HK-2 (cell line): ENCODE data around the gene NALCN.

Experiments
- DNase-seq: peaks from one replicate; pipeline ENCODE4 v3.0.0-alpha.2; 2018; ENCODE audit not compliant: unreplicated experiment

NALCN gene

GRCh38 chr13:101291206-101291605 is 125.1 kb downstream of the NALCN start:
- DNase-seq: no peak

- no peak for DNase-seq
Observed at GRCh38 chr13:101289764-101290163, 126.5 kb downstream of the NALCN start.

- no peak for DNase-seq
Observed at GRCh38 chr13:101283782-101284181, 132.5 kb downstream of the NALCN start.

- no peak for DNase-seq
Observed at GRCh38 chr13:101272886-101273285, 143.4 kb downstream of the NALCN start.

- no peak for DNase-seq
Observed at GRCh38 chr13:101271681-101272245, 144.5 kb downstream of the NALCN start.

GRCh38 chr13:101267656-101268055 is 148.7 kb downstream of the NALCN start:
- DNase-seq: no peak

- no peak for DNase-seq
Observed at GRCh38 chr13:101265934-101266333, 150.4 kb downstream of the NALCN start.

GRCh38 chr13:101264931-101265330 is 151.4 kb downstream of the NALCN start:
- no peak for DNase-seq

- no peak for DNase-seq
Observed at GRCh38 chr13:101262306-101262705, 154.0 kb downstream of the NALCN start.

- DNase-seq: no peak
Observed at GRCh38 chr13:101258509-101258908, 157.8 kb downstream of the NALCN start.

GRCh38 chr13:101258071-101258470 is 158.2 kb downstream of the NALCN start:
- peak; percentile 60 for DNase-seq

GRCh38 chr13:101248739-101249514 is 167.4 kb downstream of the NALCN start:
- no peak for DNase-seq

GRCh38 chr13:101242720-101243119 is 173.6 kb downstream of the NALCN start:
- DNase-seq: no peak

GRCh38 chr13:101238555-101238954 is 177.8 kb downstream of the NALCN start:
- no peak for DNase-seq

- no peak for DNase-seq
Observed at GRCh38 chr13:101231751-101232428, 184.4 kb downstream of the NALCN start.

GRCh38 chr13:101230271-101230890 is 185.9 kb downstream of the NALCN start:
- DNase-seq: no peak

GRCh38 chr13:101219609-101220265 is 196.6 kb downstream of the NALCN start:
- DNase-seq: no peak

GRCh38 chr13:101218484-101218883 is 197.8 kb downstream of the NALCN start:
- DNase-seq: no peak

- DNase-seq: no peak
Observed at GRCh38 chr13:101217086-101217485, 199.2 kb downstream of the NALCN start.

GRCh38 chr13:101211261-101211660 is 205.0 kb downstream of the NALCN start:
- DNase-seq: no peak

- DNase-seq: no peak
Observed at GRCh38 chr13:101210774-101211173, 205.5 kb downstream of the NALCN start.
